Body of pancreas (tissue), 4 donors: ENCODE data around the gene TGFBI. TPM values are rescaled to one million over a fixed set of nuclear protein-coding genes. Genes with fewer than 3 reads are reported as not detected.

Experiments used
- ATAC-seq: fragments of 150-250 bp; one replicate; pipeline ENCODE4 v1.9.1; 2016
- DNase-seq, 4 donors: peaks; one replicate each; pipeline ENCODE4 v3.0.0-alpha.2; 2019
- H3K27ac ChIP-seq, 4 donors: fragments of 200-600 bp; sonication (generic); 1 replicate in 3 of 4; 2 replicates in 1 of 4; pipeline versions ENCODE4 v1.5.1 to v1.6.1; 2016 to 2019; ENCODE audit warnings: mild to moderate bottlenecking in 1 of 4, mixed read lengths in 1 of 4, moderate library complexity in 1 of 4
- H3K27me3 ChIP-seq, 2 donors: fragments of 200-600 bp; sonication (generic); one replicate each; pipeline ENCODE4 v1.6.0; 2016; ENCODE audit warnings: mild to moderate bottlenecking in 1 of 2
- H3K36me3 ChIP-seq, 2 donors: fragments of 200-600 bp; sonication (generic); replicated peaks in 1 of 2; 2 replicates each; pipeline ENCODE4 v1.5.1; 2016; ENCODE audit warnings: low read depth in 2 of 2; ENCODE audit not compliant: insufficient read depth in 1 of 2
- H3K4me1 ChIP-seq: fragments of 200-600 bp; sonication (generic); one replicate; pipeline ENCODE4 v1.6.0; 2016
- H3K4me3 ChIP-seq, 2 donors: fragments of 200-600 bp; sonication (generic); 1 replicate in 1 of 2; 2 replicates in 1 of 2; pipeline ENCODE4 v1.5.1; 2016 to 2019
- H3K9me3 ChIP-seq, 3 donors: fragments of 200-600 bp; sonication (generic); 1 replicate in 2 of 3; 2 replicates in 1 of 3; pipeline ENCODE4 v1.5.1; 2016
- CTCF ChIP-seq, 7 experiments: fragments of 450-650 bp in 4 of 7; fragments of 200-600 bp in 3 of 7; sonication (generic) in 3 of 7; IDR thresholded peaks; one replicate each; pipeline ENCODE4 v1.5.1; 2016 to 2019; ENCODE audit warnings: antibody characterized with exemption in 7 of 7
- POLR2A ChIP-seq, 3 donors: fragments of 450-650 bp; IDR thresholded peaks; one replicate each; pipeline ENCODE4 v1.6.1; 2016; ENCODE audit warnings: antibody characterized with exemption in 3 of 3, mild to moderate bottlenecking in 2 of 3
- WGBS, 2 donors: methylation state at CpG; one replicate each; pipeline ENCODE4 v1.1.5; 2017; 5-methylcytosine and 5-hydroxymethylcytosine counted together
- intact Hi-C: fragments of 100-400 bp; cut with DNase I; formaldehyde crosslinking; loops from one replicate; pipeline ENCODE4 v1.15.1; 2023
- total RNA-seq, 2 donors: library from RNA; depleted of rRNA; stranded (reverse); fragments of >200 nt; gene quantifications; one replicate each; pipeline ENCODE4 v1.1.0, GENCODE V29; 2016

Gene TGFBI
- total RNA-seq, 2 donors from 2014 or later: 7.6 to 23.9 TPM

GRCh38 chr5:135985951-135986350, 42.8 kb upstream of the TGFBI start:
- intact Hi-C loops: no loop called here
- Histone ChIP-seq H3K4me1 (no peaks in the 10 kb centered on the region), H3K9me3 (no peaks in the 10 kb centered on the region), H3K4me3 (no peak overlapping the region), H3K27ac (no peak overlapping the region), H3K36me3 (no peaks in the 10 kb centered on the region), H3K27me3 (no peaks in the 10 kb centered on the region)
- DNase-seq (no peak), ATAC-seq (no peak)
- TF ChIP-seq POLR2A (IDR thresholded peaks at IDR 0.05): no peak
- no peak for TF ChIP-seq CTCF (IDR thresholded peaks at IDR 0.05)
- WGBS, 2 donors: 47 to 67% methylated on average over 1 of the region's 1 CpG

GRCh38 chr5:135986401-135986800, 42.4 kb upstream of the TGFBI start:
- intact Hi-C loops: no loop called here
- Histone ChIP-seq H3K9me3 (no peaks in the 10 kb centered on the region), H3K36me3 (no peaks in the 10 kb centered on the region), H3K27ac (no peak overlapping the region), H3K4me3 (no peak overlapping the region), H3K27me3 (no peaks in the 10 kb centered on the region), H3K4me1 (no peaks in the 10 kb centered on the region)
- no peak for ATAC-seq
- WGBS, 2 donors: 70 to 78% methylated on average over 3 of the region's 3 CpGs
- TF ChIP-seq CTCF (IDR thresholded peaks at IDR 0.05): no peak
- no peak for TF ChIP-seq POLR2A (IDR thresholded peaks at IDR 0.05)
- no peak for DNase-seq

- Histone ChIP-seq H3K9me3 (no peaks in the 10 kb centered on the region), H3K4me1 (no peaks in the 10 kb centered on the region), H3K36me3 (no peaks in the 10 kb centered on the region), H3K27ac (no peak overlapping the region), H3K4me3 (no peak overlapping the region), H3K27me3 (no peaks in the 10 kb centered on the region)
- intact Hi-C loops: no loop called here
- 51 to 64% methylated on average over 3 of the region's 3 CpGs for WGBS, 2 donors
- TF ChIP-seq POLR2A (IDR thresholded peaks at IDR 0.05): no peak
- no peak for TF ChIP-seq CTCF (IDR thresholded peaks at IDR 0.05)
- ATAC-seq (no peak), DNase-seq (no peak)
Measured at GRCh38 chr5:135986891-135987401, 41.8 kb upstream of the TGFBI start.

- no peaks in the 10 kb centered on the region for H3K4me1 ChIP-seq
- intact Hi-C loops: no loop called here
Measured at GRCh38 chr5:135988546-135988945, 40.2 kb upstream of the TGFBI start.

More at GRCh38 chr5:135988546-135988945, 40.2 kb upstream of the TGFBI start:
- H3K27me3 ChIP-seq: no peaks in the 10 kb centered on the region
- no peaks in the 10 kb centered on the region for H3K9me3 ChIP-seq
- ATAC-seq (no peak), DNase-seq (no peak)
- WGBS, 2 donors: 51 to 72% methylated on average over 3 of the region's 3 CpGs
- TF ChIP-seq POLR2A (IDR thresholded peaks at IDR 0.05) (no peak), CTCF (IDR thresholded peaks at IDR 0.05) (no peak)
- no peak overlapping the region for H3K4me3 ChIP-seq
- H3K27ac ChIP-seq: no peak overlapping the region
- no peaks in the 10 kb centered on the region for H3K36me3 ChIP-seq
